ENCODE results near the gene SMC5. TPM values are rescaled to one million over a fixed set of nuclear protein-coding genes. Genes with fewer than 3 reads are reported as not detected.

Gene SMC5
- total RNA-seq, 4 donors from 2014 or later, result 16.2 to 250 (median 20.5) TPM

DNA sequence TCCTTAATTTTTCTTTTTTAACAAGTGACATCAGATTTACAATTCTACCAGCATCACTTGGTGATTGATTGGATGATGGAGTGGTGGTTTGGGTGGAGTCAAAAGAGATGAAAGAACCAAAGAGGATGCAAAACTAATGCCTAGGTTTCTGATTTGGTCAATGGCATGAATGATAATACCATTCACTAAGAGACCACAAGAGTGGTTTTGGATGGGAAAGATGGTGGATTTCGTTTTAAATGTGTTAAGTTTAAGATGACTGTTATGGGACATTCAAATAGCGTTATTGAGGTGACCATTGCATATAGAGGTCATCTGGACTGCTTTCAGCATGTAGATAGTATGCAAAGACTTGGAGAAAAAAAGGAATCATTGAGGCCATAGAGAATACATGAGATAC lies 3.6 kb downstream of the SMC5 start:
- TF ChIP-seq POLR2A (IDR thresholded peaks at IDR 0.05), result no peak
- TF ChIP-seq, protein P1, sequence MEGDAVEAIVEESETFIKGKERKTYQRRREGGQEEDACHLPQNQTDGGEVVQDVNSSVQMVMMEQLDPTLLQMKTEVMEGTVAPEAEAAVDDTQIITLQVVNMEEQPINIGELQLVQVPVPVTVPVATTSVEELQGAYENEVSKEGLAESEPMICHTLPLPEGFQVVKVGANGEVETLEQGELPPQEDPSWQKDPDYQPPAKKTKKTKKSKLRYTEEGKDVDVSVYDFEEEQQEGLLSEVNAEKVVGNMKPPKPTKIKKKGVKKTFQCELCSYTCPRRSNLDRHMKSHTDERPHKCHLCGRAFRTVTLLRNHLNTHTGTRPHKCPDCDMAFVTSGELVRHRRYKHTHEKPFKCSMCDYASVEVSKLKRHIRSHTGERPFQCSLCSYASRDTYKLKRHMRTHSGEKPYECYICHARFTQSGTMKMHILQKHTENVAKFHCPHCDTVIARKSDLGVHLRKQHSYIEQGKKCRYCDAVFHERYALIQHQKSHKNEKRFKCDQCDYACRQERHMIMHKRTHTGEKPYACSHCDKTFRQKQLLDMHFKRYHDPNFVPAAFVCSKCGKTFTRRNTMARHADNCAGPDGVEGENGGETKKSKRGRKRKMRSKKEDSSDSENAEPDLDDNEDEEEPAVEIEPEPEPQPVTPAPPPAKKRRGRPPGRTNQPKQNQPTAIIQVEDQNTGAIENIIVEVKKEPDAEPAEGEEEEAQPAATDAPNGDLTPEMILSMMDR (IDR thresholded peaks at IDR 0.05 in 4 of 5, conservative IDR thresholded peaks at IDR 0.05 in 1 of 5), result no peak
- intact Hi-C loops (cut with DNase I; ENCODE audit: low total_unique reads), result loop anchor here (5.0 to 10.0 kb wide), 3 partner anchors 152 to 505 kb away; partner anchors contain the start of gene KLF9
- peaks cover 0 to 29% of the 10 kb centered on the region in 2 donors for H3K36me3 ChIP-seq

DNA sequence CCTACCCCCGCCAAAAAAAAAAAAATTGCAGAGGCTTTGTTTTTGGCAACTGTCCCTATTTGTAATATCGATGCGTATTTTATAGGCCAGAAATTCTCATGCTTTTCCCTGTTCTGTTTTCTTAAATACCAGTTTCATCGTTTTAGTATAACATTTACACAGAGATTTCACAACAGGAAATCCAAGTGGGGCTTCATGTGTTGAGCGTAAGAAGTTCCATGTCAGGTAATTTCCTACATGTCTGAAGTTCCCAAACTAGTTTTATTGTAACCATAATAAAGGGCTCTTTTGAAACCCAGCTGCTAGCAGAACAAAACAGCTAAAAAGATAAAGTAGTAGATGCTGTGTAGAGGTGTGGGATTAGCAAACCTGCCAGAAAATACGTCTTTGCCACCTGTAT lies 4.2 kb downstream of the SMC5 start:
- Histone ChIP-seq H3K9me3 (no peaks in the 10 kb centered on the region), H3K36me3 (peaks cover 0 to 35% of the 10 kb centered on the region in 2 donors), H3K4me3 (no peak overlapping the region), H3K27me3 (no peaks in the 10 kb centered on the region), H3K4me1 (peaks cover 38 to 39% of the 10 kb centered on the region in 2 donors), H3K27ac (peak overlapping the region; percentile 60 to 94 (median 71))
- intact Hi-C loops (cut with DNase I; ENCODE audit: low total_unique reads) (loop anchor here (5.0 to 10.0 kb wide), 3 partner anchors 152 to 506 kb away; partner anchors contain the start of gene KLF9), in situ Hi-C loops (cut with MboI; ENCODE audit: low sequenced_read_pairs in 4 of 4) (loop anchor here in 3 of 4 donors (10.0 to 25.0 kb wide), 3 partner anchors 332 to 501 kb away; partner anchors contain the start of gene PTAR1 (in 1 of the 3))
- TF ChIP-seq POLR2A (IDR thresholded peaks at IDR 0.05), result no peak
- TF ChIP-seq, protein P1 (IDR thresholded peaks at IDR 0.05 in 4 of 5, conservative IDR thresholded peaks at IDR 0.05 in 1 of 5), result no peak
- DNase-seq (no peak), ATAC-seq (no peak)

More for the DNA sequence above, 3.6 kb downstream of the SMC5 start:
- Histone ChIP-seq H3K4me3 (no peak overlapping the region), H3K9me3 (no peaks in the 10 kb centered on the region), H3K27me3 (no peaks in the 10 kb centered on the region), H3K4me1 (peaks cover 43% of the 10 kb centered on the region in 2 donors), H3K27ac (peak overlapping the region; percentile 60 to 94 (median 71))
- DNase-seq (no peak), ATAC-seq (no peak)
- in situ Hi-C loops (cut with MboI; ENCODE audit: low sequenced_read_pairs in 4 of 4), result loop anchor here in 3 of 4 donors (10.0 to 25.0 kb wide), 3 partner anchors 332 to 500 kb away; partner anchors contain the start of gene PTAR1 (in 1 of the 3)

DNA sequence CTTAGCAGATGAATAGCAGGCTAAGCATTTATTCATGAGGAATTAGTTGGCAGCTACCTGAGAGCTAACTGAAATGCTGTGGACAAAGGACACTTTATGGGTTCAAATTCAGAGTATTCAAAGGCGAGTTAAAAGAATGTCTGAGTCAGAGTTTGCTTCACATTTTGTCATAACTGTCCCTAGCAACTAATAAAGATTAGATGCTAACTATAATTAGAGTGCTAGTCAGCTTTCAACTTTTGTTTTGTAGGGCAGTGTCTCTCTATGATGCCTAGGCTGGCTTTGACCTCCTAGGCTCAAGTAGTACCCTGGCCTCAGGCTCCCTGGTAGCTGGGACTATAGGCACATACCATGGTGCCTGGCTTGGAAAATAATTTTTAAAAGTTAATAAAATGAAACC lies 4.6 kb downstream of the SMC5 start:
- Histone ChIP-seq H3K27ac (peak overlapping the region; percentile 60 to 94 (median 71)), H3K27me3 (no peaks in the 10 kb centered on the region), H3K4me3 (no peak overlapping the region), H3K36me3 (peaks cover 0 to 35% of the 10 kb centered on the region in 2 donors), H3K9me3 (no peaks in the 10 kb centered on the region), H3K4me1 (peaks cover 35 to 39% of the 10 kb centered on the region in 2 donors)
- DNase-seq, result peak in 1 of 2 donors; percentile 23
- TF ChIP-seq POLR2A (IDR thresholded peaks at IDR 0.05), result no peak
- TF ChIP-seq, protein P1 (IDR thresholded peaks at IDR 0.05 in 4 of 5, conservative IDR thresholded peaks at IDR 0.05 in 1 of 5), result no peak
- in situ Hi-C loops (cut with MboI; ENCODE audit: low sequenced_read_pairs in 4 of 4), result loop anchor here in 3 of 4 donors (10.0 to 25.0 kb wide), 3 partner anchors 331 to 501 kb away; partner anchors contain the start of gene PTAR1 (in 1 of the 3)
- intact Hi-C loops (cut with DNase I; ENCODE audit: low total_unique reads), result loop anchor here (5.0 to 10.0 kb wide), 3 partner anchors 151 to 506 kb away; partner anchors contain the start of gene KLF9
- ATAC-seq, result peak; percentile 45 to 66

DNA sequence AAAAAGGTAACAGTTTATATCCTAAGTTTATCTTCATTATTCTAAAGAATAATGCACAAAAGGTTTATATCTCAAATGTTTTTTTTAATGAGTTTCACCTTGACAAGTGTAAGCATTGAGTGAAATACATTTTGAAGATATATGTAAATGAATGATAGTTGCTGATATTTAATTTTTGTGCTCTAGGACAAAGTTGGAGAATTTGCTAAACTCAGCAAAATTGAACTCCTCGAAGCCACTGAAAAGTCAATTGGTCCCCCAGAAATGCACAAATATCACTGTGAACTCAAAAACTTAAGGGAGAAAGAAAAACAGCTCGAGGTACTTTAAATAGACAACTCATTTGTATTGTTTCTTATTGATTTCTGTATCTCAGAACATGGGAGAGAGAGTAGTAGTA lies 19.5 kb downstream of the SMC5 start:
- H3K4me3 ChIP-seq, result no peak overlapping the region
- intact Hi-C loops (cut with DNase I; ENCODE audit: low total_unique reads), result no loop called here
- ATAC-seq (no peak), DNase-seq (no peak)
- H3K9me3 ChIP-seq, result no peaks in the 10 kb centered on the region
- peaks cover 0 to 27% of the 10 kb centered on the region in 2 donors for H3K36me3 ChIP-seq
- H3K27ac ChIP-seq, result no peak overlapping the region
- no peaks in the 10 kb centered on the region for H3K27me3 ChIP-seq
- TF ChIP-seq, protein P1 (IDR thresholded peaks at IDR 0.05 in 4 of 5, conservative IDR thresholded peaks at IDR 0.05 in 1 of 5), result no peak
- TF ChIP-seq POLR2A (IDR thresholded peaks at IDR 0.05), result no peak
- H3K4me1 ChIP-seq, result no peaks in the 10 kb centered on the region
- in situ Hi-C loops (cut with MboI; ENCODE audit: low sequenced_read_pairs in 4 of 4), result no loop called here

Data from gastrocnemius medialis (tissue), 4 donors.